Neural cell (in vitro differentiated cells): ENCODE results near the gene SLC24A3. TPM values are rescaled to one million over a fixed set of nuclear protein-coding genes. Genes with fewer than 3 reads are reported as not detected.

Experiments used
- H2AFZ ChIP-seq: fragments of 200-600, 300-800 bp; sonication (generic), shearing (Covaris generic); 2 replicates; pipeline ENCODE4 v1.6.0; 2014; ENCODE audit warnings: low read depth, mild to moderate bottlenecking, antibody characterized with exemption, low read length, moderate library complexity
- H3F3A ChIP-seq: fragments of 200-600 bp; shearing (Covaris generic); 2 replicates; pipeline ENCODE4 v1.6.1; 2016; ENCODE audit warnings: mild to moderate bottlenecking, moderate library complexity, mixed read lengths, antibody characterized with exemption, low read length; ENCODE audit not compliant: insufficient read depth, poor library complexity, severe bottlenecking
- H3K27ac ChIP-seq: fragments of 200-600, 300-800 bp; sonication (generic), shearing (Covaris generic); 2 replicates; pipeline ENCODE4 v1.5.1; 2014; ENCODE audit warnings: mild to moderate bottlenecking, low read length, moderate library complexity
- H3K27me3 ChIP-seq: fragments of 300-800, 200-600 bp; sonication (generic), shearing (Covaris generic); 2 replicates; pipeline ENCODE4 v1.6.0; 2014; ENCODE audit warnings: mild to moderate bottlenecking, low read depth, low read length, moderate library complexity; ENCODE audit not compliant: insufficient read depth
- H3K36me3 ChIP-seq: fragments of 300-800, 200-600 bp; sonication (generic), shearing (Covaris generic); 2 replicates; pipeline ENCODE4 v1.5.1; 2014; ENCODE audit warnings: mild to moderate bottlenecking, antibody characterized with exemption, low read length, moderate library complexity; ENCODE audit not compliant: insufficient read depth
- H3K4me2 ChIP-seq: fragments of 300-800, 200-600 bp; sonication (generic), shearing (Covaris generic); 2 replicates; pipeline ENCODE4 v1.6.0; 2014; ENCODE audit warnings: mild to moderate bottlenecking, low read length
- H3K4me3 ChIP-seq: fragments of 300-800, 200-600 bp; sonication (generic), shearing (Covaris generic); 2 replicates; pipeline ENCODE4 v1.5.1; 2014; ENCODE audit warnings: mild to moderate bottlenecking, low read length, moderate library complexity
- H3K79me2 ChIP-seq: fragments of 200-600 bp; shearing (Covaris generic); replicated peaks from 2 replicates; pipeline ENCODE4 v1.6.0; 2014; ENCODE audit warnings: mild to moderate bottlenecking, low read length, moderate library complexity; ENCODE audit not compliant: insufficient read depth
- H3K9ac ChIP-seq: fragments of 300-800, 200-600 bp; sonication (generic), shearing (Covaris generic); 2 replicates; pipeline ENCODE4 v1.6.1; 2016; ENCODE audit warnings: mild to moderate bottlenecking, low read length, mixed read lengths
- H3K9me2 ChIP-seq: fragments of 200-600 bp; shearing (Covaris generic); 2 replicates; pipeline ENCODE4 v1.6.1; 2016; ENCODE audit warnings: mild to moderate bottlenecking, low read length, mixed read lengths; ENCODE audit not compliant: insufficient read depth
- H3K9me3 ChIP-seq: fragments of 200-600, 300-800 bp; sonication (generic), shearing (Covaris generic); 2 replicates; pipeline ENCODE4 v1.6.1; 2016; ENCODE audit warnings: mild to moderate bottlenecking, mixed run types, low read length, moderate library complexity, mixed read lengths
- H4K20me1 ChIP-seq: fragments of 200-600 bp; shearing (Covaris generic); 2 replicates; pipeline ENCODE4 v1.6.1; 2016; ENCODE audit warnings: mild to moderate bottlenecking, mixed run types; ENCODE audit not compliant: insufficient read depth
- CTCF ChIP-seq: fragments of 450-650 bp; IDR thresholded peaks from 2 replicates; pipeline ENCODE4 v1.5.1; 2014; ENCODE audit warnings: antibody characterized with exemption, mild to moderate bottlenecking, moderate library complexity; ENCODE audit not compliant: poor library complexity, severe bottlenecking
- EP300 ChIP-seq: fragments of 450-650 bp; conservative IDR thresholded peaks from 2 replicates; pipeline ENCODE4 v1.6.1; 2014; ENCODE audit warnings: antibody characterized with exemption, mild to moderate bottlenecking, moderate library complexity; ENCODE audit not compliant: poor library complexity, severe bottlenecking
- EZH2 ChIP-seq: fragments of 200-600, 300-800 bp; shearing (Covaris generic), sonication (generic); IDR thresholded peaks from 2 replicates; pipeline ENCODE4 v1.6.1; 2014; ENCODE audit warnings: antibody characterized with exemption, low read length, borderline replicate concordance, mild to moderate bottlenecking; ENCODE audit not compliant: insufficient read depth, poor library complexity, severe bottlenecking
- MXI1 ChIP-seq: fragments of 450-650 bp; conservative IDR thresholded peaks from 2 replicates; pipeline ENCODE4 v1.6.1; 2014; ENCODE audit warnings: antibody characterized with exemption, mild to moderate bottlenecking; ENCODE audit not compliant: poor library complexity, severe bottlenecking
- POLR2AphosphoS5 ChIP-seq: IDR thresholded peaks from 2 replicates; pipeline ENCODE4 v1.6.1; 2012
- RAD21 ChIP-seq: fragments of 450-650 bp; conservative IDR thresholded peaks from 2 replicates; pipeline ENCODE4 v1.6.1; 2014; ENCODE audit warnings: antibody characterized with exemption, mild to moderate bottlenecking, moderate library complexity
- REST ChIP-seq: IDR thresholded peaks from 2 replicates; pipeline ENCODE4 v1.6.1; 2012; ENCODE audit warnings: borderline replicate concordance
- SMC3 ChIP-seq: fragments of 450-650 bp; conservative IDR thresholded peaks from 2 replicates; pipeline ENCODE4 v1.6.1; 2014; ENCODE audit warnings: antibody characterized with exemption, mild to moderate bottlenecking, moderate library complexity; ENCODE audit not compliant: poor library complexity
- TAF1 ChIP-seq: IDR thresholded peaks from 2 replicates; pipeline ENCODE4 v1.6.1; 2012; ENCODE audit warnings: low read depth
- polyA plus RNA-seq: library from polyadenylated mRNA; depleted of rRNA; stranded (reverse); fragments of >200 nt; gene quantifications from 2 replicates; pipeline ENCODE4 v1.2.3, GENCODE V29; 2014

The SLC24A3 gene
- polyA plus RNA-seq, 1 donor from 2014 or later = 6.5 TPM

- Histone ChIP-seq H3K4me2 (no peak overlapping the region), H3K27ac (no peak overlapping the region), H3K9ac (no peak overlapping the region), H3K4me3 (no peak overlapping the region), H3K9me2 (no peaks in the 10 kb centered on the region), H3K36me3 (no peaks in the 10 kb centered on the region), H4K20me1 (no peaks in the 10 kb centered on the region), H3K9me3 (no peaks in the 10 kb centered on the region), H2AFZ (no peak overlapping the region), H3K27me3 (no peaks in the 10 kb centered on the region), H3F3A (no peaks in the 10 kb centered on the region), H3K79me2 (no peaks in the 10 kb centered on the region)
- TF ChIP-seq TAF1 = no peak
- no peak for TF ChIP-seq RAD21
These were observed 517.2 kb downstream of the SLC24A3 start for GRCh38 chr20:19729672-19730071.

- no peaks in the 10 kb centered on the region for H3F3A ChIP-seq
- H3K4me2 ChIP-seq = no peak overlapping the region
- H3K36me3 ChIP-seq = no peaks in the 10 kb centered on the region
- H3K9ac ChIP-seq = no peak overlapping the region
- no peaks in the 10 kb centered on the region for H3K9me3 ChIP-seq
- H3K4me3 ChIP-seq = no peak overlapping the region
- H2AFZ ChIP-seq = no peak overlapping the region
- no peaks in the 10 kb centered on the region for H3K27me3 ChIP-seq
- H4K20me1 ChIP-seq = no peaks in the 10 kb centered on the region
- no peak overlapping the region for H3K27ac ChIP-seq
- H3K9me2 ChIP-seq = no peaks in the 10 kb centered on the region
- no peaks in the 10 kb centered on the region for H3K79me2 ChIP-seq
- TF ChIP-seq CTCF = no peak
- no peak for TF ChIP-seq POLR2AphosphoS5
- no peak for TF ChIP-seq MXI1
- TF ChIP-seq TAF1 = no peak
- TF ChIP-seq EZH2 = no peak
- TF ChIP-seq EP300 = no peak
These were observed 518.3 kb downstream of the SLC24A3 start for GRCh38 chr20:19730706-19731105.

- TF ChIP-seq MXI1 (no peak), EZH2 (no peak), RAD21 (no peak), CTCF (no peak), POLR2AphosphoS5 (no peak), SMC3 (no peak), REST (no peak), EP300 (no peak), TAF1 (no peak)
- no peaks in the 10 kb centered on the region for H3K9me2 ChIP-seq
- H3K27ac ChIP-seq = no peak overlapping the region
- no peak overlapping the region for H3K4me2 ChIP-seq
- no peak overlapping the region for H3K9ac ChIP-seq
- no peaks in the 10 kb centered on the region for H3F3A ChIP-seq
- H3K36me3 ChIP-seq = no peaks in the 10 kb centered on the region
- H3K27me3 ChIP-seq = no peaks in the 10 kb centered on the region
- no peaks in the 10 kb centered on the region for H3K9me3 ChIP-seq
- H4K20me1 ChIP-seq = no peaks in the 10 kb centered on the region
- H3K4me3 ChIP-seq = no peak overlapping the region
- H3K79me2 ChIP-seq = no peaks in the 10 kb centered on the region
- H2AFZ ChIP-seq = no peak overlapping the region
These were observed 522.4 kb downstream of the SLC24A3 start for GRCh38 chr20:19734811-19735210.
